ENCODE measurements around the gene DNAJC24. TPM values are rescaled to one million over a fixed set of nuclear protein-coding genes. Genes with fewer than 3 reads are reported as not detected.

The DNAJC24 gene
- total RNA-seq, 1 experiment from 2014 or later, result 18.3 TPM

GRCh38 chr11:31375879-31376278 lies 6.2 kb downstream of the DNAJC24 start:
- ATAC-seq (no peak), DNase-seq (ENCODE audit: low read depth, low spot score) (no peak)
- no peaks in the 10 kb centered on the region for H4K20me1 ChIP-seq (ENCODE audit: insufficient read depth)
- POLR2A ChIA-PET, result no interaction called here
- H3K4me1 ChIP-seq (ENCODE audit: control insufficient read depth in 1 of 2, insufficient read depth in 2 of 2, low read length in 2 of 2), result 0 out of 4 replicates have a peak, but pooled peaks cover 0 to 1% of the 10 kb centered on the region in 2 experiments
- H2AFZ ChIP-seq (ENCODE audit: low read depth, low read length, poor library complexity, severe bottlenecking), result no peak overlapping the region
- CTCF ChIA-PET, result no interaction called here
- H3K27ac ChIP-seq (ENCODE audit: low read depth, low read length), result no peak overlapping the region
- intact Hi-C loops (cut with micrococcal nuclease), result no loop called here
- H3K9ac ChIP-seq (ENCODE audit: low read length), result no peak overlapping the region
- no peak overlapping the region for H3K4me2 ChIP-seq (ENCODE audit: low read length)
- no peak overlapping the region for H3K4me3 ChIP-seq (replicated peaks in 1 of 2; ENCODE audit: low read depth in 1 of 2, low read length in 2 of 2)
- peaks cover 40% of the 10 kb centered on the region for H3K79me2 ChIP-seq (ENCODE audit: insufficient read depth, low read length)
- TF ChIP-seq, protein P1, sequence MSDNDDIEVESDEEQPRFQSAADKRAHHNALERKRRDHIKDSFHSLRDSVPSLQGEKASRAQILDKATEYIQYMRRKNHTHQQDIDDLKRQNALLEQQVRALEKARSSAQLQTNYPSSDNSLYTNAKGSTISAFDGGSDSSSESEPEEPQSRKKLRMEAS (IDR thresholded peaks at IDR 0.05), result no peak
- TF ChIP-seq EZH2 (IDR thresholded peaks at IDR 0.05) (no peak), ZNF274 (IDR thresholded peaks at IDR 0.05; ENCODE audit: low read depth, low read length) (no peak), CTCF (IDR thresholded peaks at IDR 0.05 in 2 of 3, conservative IDR thresholded peaks at IDR 0.05 in 1 of 3; ENCODE audit: borderline replicate concordance in 1 of 3, insufficient read depth in 1 of 3, low read depth in 2 of 3, low read length in 2 of 3) (no peak), FOSL1 (IDR thresholded peaks at IDR 0.05; ENCODE audit: low read depth) (no peak), YY1 (IDR thresholded peaks at IDR 0.05; ENCODE audit: extremely low read depth, insufficient replicate concordance, low read depth, low read length) (no peak), ELF1 (IDR thresholded peaks at IDR 0.05; ENCODE audit: borderline replicate concordance, low read depth) (no peak), TCF7L2 (IDR thresholded peaks at IDR 0.05; ENCODE audit: borderline replicate concordance, extremely low read depth, insufficient read depth, insufficient read length) (no peak), POLR2AphosphoS5 (IDR thresholded peaks at IDR 0.05; ENCODE audit: low read depth, low read length) (no peak)
- no TSS peak for BruUV-seq (replicated peaks)
- RAD21 ChIA-PET (ENCODE audit: low non-redundant PET in 1 of 2, low total read pairs in 2 of 2, uncharacterized antibody in 2 of 2, unreplicated experiment in 2 of 2), result no interaction called here
- no peaks in the 10 kb centered on the region for H3K36me3 ChIP-seq (ENCODE audit: control insufficient read depth in 1 of 2, insufficient read depth in 2 of 2, low read length in 2 of 2)
- no peaks in the 10 kb centered on the region for H3K9me3 ChIP-seq (ENCODE audit: control insufficient read depth in 1 of 2, insufficient read depth in 1 of 2, low read depth in 1 of 2, low read length in 2 of 2)
- H3K9me2 ChIP-seq (ENCODE audit: insufficient read depth), result no peaks in the 10 kb centered on the region
- no peaks in the 10 kb centered on the region for H3K27me3 ChIP-seq (ENCODE audit: insufficient read depth, low read length)
